HPDE6-E6E7 (cell line): ENCODE results near the gene CNBD2.
"Not testable (repeated sequence)": the region's sequence is repeated elsewhere in the genome, so short reads cannot be mapped to it uniquely, and the experiment has no call there.

Experiments used
- DNase-seq: peaks from one replicate; pipeline ENCODE4 v3.0.0; 2011; ENCODE audit warnings: missing footprints; ENCODE audit errors: extremely low spot score

The CNBD2 gene

GRCh38 chr20:36026131-36026530, 57.7 kb downstream of the CNBD2 start:
- not testable (repeated sequence) for DNase-seq

GRCh38 chr20:36028106-36028808, 59.9 kb downstream of the CNBD2 start:
- no peak for DNase-seq

GRCh38 chr20:36030149-36030548, 61.8 kb downstream of the CNBD2 start:
- no peak for DNase-seq

DNA sequence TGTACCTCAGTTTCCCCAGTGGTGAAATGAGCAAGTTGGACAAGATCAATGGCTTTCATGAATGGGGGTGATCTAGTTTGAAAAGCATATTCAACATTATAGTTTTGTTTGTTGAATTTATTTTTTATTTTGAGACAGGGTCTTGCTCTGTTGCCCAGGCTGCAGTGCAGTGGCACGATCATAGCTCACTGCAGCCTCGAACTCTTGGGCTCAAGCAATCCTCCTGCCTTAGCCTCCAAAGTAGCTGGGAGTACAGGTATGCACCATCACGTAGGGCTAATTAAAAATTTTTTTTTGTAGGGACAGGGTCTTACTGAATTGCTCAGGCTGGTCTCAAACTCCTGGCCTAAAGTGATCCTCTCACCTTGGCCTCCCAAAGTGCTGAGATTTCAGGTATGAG, 63.4 kb downstream of the CNBD2 start:
- no peak for DNase-seq

DNA sequence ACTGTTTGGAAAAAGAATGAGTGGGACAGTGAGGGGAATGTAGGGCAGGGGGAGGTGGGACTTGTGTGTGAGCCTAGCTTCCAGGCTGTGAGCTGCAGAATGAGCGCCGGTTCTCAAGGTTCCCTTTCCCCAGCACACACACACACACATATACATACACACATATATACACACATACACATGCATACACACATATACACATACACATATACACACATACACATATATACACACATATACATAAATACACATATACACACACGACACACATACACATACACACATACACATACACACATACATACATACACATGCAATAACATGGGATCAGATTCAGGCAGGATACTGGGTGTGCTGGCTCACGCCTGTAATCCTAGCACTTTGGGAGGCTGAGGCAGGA, 66.5 kb downstream of the CNBD2 start:
- DNase-seq: no peak

DNA sequence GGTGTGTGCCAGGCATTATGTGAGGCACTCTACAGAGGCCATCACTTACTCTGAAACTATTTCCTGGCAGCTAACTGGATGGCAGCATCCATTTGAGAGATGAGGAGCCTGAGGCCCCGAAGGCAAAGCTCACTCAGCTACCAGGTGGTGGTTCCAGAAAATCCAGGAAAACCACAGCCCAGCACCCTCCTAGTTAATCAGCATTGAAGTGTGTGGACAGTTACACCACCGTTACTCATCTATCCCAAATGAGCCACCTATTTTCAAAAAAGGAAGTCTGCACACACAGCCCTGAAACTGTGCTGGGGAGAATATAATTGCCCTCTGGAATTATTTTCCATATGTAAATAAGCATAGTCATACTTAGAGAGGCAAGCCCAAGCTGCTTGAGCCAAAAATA, 67.4 kb downstream of the CNBD2 start:
- peak; percentile 97 for DNase-seq

DNA sequence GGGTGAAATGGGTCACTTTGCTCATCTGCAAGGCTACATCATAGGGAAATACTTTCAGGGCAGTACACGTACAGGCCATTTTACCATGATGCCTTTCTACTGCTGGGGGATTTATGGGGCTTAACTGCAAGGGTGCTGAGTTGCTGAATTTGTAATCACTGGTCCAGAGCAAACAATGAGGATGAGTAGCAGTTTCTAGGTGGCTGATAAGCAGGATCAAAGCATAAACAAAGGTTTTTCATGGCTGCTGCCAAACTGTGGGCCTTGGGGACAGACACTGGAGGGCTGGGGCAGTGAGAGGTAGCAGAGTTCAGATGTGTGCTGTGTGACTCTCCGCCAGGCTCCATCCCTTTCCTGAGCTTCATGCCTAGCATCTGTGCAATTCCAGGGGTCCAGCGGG, 68.3 kb downstream of the CNBD2 start:
- DNase-seq: no peak

DNA sequence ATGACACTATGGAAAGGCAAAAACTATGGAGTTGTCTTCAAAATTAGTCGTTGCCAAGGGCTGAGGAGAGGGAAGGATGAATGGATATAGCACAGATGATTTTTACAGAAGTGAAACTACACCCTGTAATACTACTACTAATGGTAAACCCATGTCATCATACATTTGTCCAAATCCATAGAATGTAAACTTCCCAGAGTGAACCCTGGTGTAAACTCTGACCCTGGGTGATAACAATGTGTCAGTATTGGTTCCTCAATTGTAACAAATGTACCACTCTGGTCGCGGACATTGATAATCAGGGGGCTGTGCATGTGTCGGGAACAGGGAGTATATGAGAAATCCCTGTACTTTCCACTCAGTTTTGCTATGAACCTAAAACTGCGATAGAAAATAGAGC, 72.2 kb downstream of the CNBD2 start:
- no peak for DNase-seq

- DNase-seq: no peak
Observed at GRCh38 chr20:36043441-36043840, 75.1 kb downstream of the CNBD2 start.

GRCh38 chr20:36043892-36044515, 75.6 kb downstream of the CNBD2 start:
- DNase-seq: no peak

DNA sequence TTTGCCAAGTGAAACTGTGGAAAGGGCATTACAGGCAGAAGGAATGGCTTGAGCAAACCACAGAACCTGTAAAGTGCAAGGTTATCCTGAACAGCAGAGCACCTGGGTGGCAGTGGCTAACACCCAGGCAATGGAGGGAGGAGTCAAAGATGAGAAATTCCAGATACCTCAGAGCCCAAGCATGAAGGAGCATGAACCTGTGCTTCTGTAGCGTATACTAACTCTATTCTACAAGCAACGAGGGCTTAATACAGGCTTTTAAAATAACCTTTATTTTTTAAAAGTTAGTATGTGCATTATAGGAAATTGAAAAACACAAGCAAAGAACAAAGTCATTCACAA, 77.0 kb downstream of the CNBD2 start:
- no peak for DNase-seq

- DNase-seq: not testable (repeated sequence)
Observed at GRCh38 chr20:36046073-36046798, 77.8 kb downstream of the CNBD2 start.

DNA sequence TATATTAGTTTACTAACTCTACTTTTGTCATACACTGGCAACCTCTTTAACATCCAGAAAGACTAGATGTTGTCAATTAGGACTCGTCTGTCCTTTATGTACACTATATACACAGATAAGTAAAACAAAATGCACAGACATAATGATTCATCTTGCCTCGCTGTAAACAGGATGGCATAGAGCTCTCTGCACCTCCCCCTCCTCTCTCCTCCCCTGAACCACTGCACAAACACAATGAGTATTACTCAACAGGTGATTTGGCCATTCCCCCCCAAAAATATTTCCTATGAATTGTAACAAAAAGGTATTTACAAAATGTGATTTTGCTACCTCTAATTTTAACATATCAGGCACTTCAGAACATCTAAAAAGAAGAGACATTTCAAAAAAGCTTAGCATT, 81.0 kb downstream of the CNBD2 start:
- DNase-seq: not testable (repeated sequence)

DNA sequence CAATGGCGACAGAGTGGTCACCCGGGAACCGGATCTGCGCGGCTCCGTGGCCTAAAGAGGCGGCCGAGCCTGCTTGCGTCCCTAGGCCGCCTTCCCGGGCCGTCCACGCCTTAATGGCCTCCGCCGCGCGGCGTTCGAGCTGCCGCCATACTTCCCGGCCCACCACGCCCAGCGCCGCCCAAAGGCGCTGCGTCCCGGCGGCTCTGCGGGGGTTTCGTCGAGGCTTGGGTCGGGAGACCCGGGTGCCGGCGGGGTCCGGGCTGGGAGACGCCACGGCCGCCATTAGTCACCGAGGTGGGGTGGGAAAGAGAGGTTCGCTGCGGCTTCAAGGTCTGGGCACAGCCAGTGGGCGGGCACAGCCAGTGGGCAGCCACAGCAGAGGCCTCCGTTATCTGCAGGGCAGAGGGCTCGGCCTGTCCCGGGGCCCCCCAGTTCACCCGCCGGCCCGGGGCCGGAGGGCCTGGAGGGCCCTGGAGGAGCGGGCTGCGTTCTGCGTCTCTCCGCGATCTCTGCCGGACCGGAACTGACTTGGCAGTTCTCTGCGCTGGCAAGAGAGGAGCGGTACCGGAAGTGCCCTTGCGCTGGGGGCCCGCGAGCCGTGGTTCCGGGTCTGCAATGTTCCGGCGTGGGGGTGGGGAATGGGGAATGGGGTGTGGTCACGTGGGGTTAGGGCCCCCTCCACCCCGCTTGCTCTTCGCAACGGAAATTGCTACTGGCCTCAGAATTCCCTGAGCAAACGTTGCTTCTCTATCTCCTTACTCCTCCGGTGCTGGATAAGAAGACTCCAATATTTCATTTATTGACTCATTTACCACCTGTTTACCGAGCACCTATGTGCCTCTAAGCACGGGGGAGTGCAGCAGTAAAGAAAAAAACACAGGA, 82.3 kb downstream of the CNBD2 start:
- peak; percentile 89 for DNase-seq

- no peak for DNase-seq
Observed at GRCh38 chr20:36051318-36052116, 83.1 kb downstream of the CNBD2 start.

DNA sequence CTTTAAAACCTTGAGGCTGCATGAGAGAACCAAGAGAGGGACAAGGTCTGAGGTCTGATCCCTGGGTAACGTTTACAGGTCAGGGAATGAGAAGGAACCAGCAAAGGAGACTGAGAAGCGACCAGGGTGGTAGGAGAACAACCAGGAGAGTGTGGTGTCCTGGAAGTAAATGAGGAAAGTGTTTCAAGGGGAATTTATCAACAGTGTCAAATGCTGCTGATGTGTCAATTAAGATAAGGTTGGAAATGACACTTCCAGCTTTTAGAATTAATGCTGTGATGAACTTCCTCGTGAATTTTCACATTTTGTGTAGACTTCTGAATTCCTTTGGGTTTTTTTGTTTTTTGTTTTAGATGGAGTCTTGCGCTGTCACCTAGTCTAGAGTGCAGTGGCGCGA, 83.7 kb downstream of the CNBD2 start:
- DNase-seq: no peak

DNA sequence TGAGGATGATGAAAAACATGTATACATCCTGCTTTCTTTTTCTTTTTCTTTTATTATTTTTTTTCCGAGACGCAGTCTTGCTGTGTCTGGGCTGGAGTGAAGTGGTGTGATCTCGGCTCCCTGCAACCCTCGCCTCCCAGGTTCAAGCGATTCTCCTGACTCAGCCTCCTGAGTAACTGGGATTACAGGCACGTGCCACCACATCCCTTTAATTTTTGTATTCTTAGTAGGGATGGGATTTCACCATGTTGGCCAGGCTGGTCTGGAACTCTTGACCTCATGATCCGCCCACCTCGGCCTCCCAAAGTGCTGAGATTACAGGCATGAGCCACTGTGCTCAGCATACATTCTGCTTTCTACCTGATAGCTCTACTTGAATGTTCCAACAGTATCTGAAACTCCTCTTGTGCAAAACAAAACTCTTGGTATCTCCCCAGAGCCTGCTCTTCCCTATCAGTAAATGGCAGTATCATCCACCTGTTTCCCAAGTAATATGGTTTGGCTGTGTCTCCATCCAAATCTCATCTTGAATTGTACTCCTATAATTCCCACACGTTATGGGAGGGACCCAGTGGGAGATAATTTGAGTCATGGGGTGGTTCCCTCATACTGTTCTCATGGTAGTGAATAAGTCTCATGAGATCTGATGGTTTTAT, 85.6 kb downstream of the CNBD2 start:
- DNase-seq: not testable (repeated sequence)

DNA sequence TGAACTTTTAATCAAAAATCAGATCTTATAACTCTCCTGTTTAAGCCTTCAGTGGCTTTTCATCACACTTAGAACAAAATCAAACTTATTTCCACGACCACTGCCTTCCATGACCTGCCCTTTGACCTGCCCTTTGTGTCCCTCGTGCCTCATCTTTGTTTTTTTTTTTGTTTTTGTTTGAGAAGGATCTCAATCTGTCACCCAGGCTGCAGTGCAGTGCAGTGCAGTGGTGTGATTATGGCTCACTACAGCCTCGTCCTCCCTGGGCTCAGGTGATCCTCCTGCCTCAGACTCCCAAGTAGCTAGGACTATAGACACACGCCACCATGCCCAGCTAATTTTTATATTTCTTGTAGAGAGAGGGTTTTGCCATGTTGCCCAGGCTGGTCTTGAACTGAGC, 86.8 kb downstream of the CNBD2 start:
- no peak for DNase-seq

DNA sequence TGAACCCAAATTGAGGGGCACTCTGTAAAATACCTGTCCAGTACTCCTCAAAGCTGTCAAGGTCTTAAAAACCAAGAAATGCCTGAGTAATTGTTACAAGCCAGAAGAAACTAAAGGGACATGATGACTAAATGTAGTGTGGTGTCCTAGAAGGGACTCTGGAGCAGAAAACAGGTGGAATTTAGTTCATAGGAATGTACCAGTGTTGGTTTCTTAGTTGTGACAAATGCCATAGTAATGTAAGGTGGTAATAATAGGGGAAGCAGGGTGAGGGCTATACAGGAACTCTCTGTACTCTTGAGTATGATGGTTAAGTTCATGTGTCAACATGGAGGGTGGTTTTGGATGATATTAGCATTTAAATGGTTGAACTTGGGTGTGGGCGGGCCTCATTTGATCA, 92.3 kb downstream of the CNBD2 start:
- DNase-seq: no peak

DNA sequence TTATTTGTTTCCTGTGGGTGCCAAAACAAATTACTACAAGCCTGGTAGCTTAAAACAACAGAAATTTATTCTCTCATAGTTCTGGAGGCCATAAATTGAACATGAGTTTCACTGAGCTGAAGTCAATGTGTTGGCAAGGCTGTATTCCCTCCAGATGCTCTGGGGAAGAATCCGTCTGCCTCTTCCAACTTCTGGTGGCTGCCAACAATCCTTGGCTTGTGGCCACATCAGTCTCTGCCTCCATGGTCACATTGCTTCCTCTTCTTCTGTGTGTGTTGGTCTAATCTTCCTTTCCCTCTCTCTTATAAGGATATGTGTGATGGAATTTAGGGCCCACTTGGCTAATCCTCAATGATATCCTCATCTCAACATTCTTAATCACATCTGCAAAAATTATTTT, 93.4 kb downstream of the CNBD2 start:
- no peak for DNase-seq

DNA sequence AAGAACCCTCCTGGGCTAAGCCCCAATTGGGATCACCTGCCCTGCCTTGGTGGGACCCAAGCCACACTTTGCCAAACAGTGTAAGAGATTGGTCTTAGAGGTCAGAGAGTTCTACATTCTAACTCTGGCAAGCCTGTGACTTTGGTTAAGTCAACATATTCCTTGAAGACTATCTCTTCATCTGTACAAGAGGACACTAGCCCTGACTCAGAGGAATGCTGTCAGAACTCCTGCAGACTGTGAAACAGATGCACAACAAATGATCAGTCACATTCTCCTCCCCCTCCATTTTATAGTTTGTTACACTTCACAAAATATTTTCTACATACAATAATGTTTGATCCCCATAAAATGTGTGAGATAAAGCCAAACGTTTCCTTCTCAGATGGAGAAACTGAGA, 94.4 kb downstream of the CNBD2 start:
- DNase-seq: no peak
